AG20443 (cell line): Measurements from ENCODE around the gene TSPAN4.

Experiments
- DNase-seq: peaks from one replicate; pipeline ENCODE4 v3.0.0; 2012; ENCODE audit warnings: low spot score, mixed read lengths

TSPAN4 gene

GRCh38 chr11:911031-911889, 68.6 kb downstream of the TSPAN4 start:
- DNase-seq: peak; percentile 75

GRCh38 chr11:911890-912219, 69.2 kb downstream of the TSPAN4 start:
- DNase-seq: no peak

- no peak for DNase-seq
These were observed 69.6 kb downstream of the TSPAN4 start for GRCh38 chr11:912266-912665.

- no peak for DNase-seq
These were observed 70.4 kb downstream of the TSPAN4 start for GRCh38 chr11:913043-913442.

- DNase-seq: no peak
These were observed 71.6 kb downstream of the TSPAN4 start for GRCh38 chr11:914204-914603.

GRCh38 chr11:914747-915501, 72.3 kb downstream of the TSPAN4 start:
- no peak for DNase-seq
